ENCODE measurements around the gene CCDC201. TPM values are rescaled to one million over a fixed set of nuclear protein-coding genes. Genes with fewer than 3 reads are reported as not detected.
"Not testable (repeated sequence)": the region's sequence is repeated elsewhere in the genome, so short reads cannot be mapped to it uniquely, and the experiment has no call there.

The CCDC201 gene
- total RNA-seq, 2 donors from 2014 or later: not detected

GRCh38 chr7:45812946-45813345 lies 59.9 kb downstream of the CCDC201 start:
- DNase-seq (ENCODE audit: low spot score) (no peak), ATAC-seq (ENCODE audit: insufficient number of reproducible peaks, low FRiP score, low read depth) (no peak)
- no peak overlapping the region for H3K27ac ChIP-seq
- H3K36me3 ChIP-seq: no peaks in the 10 kb centered on the region
- H3K4me1 ChIP-seq (ENCODE audit: control insufficient read depth in 1 of 2, low read depth in 2 of 2): no peaks in the 10 kb centered on the region
- H3K9me3 ChIP-seq: no peaks in the 10 kb centered on the region
- no peaks in the 10 kb centered on the region for H3K27me3 ChIP-seq (replicated peaks; ENCODE audit: insufficient read depth)
- no peak overlapping the region for H3K4me3 ChIP-seq
- TF ChIP-seq, protein P1, sequence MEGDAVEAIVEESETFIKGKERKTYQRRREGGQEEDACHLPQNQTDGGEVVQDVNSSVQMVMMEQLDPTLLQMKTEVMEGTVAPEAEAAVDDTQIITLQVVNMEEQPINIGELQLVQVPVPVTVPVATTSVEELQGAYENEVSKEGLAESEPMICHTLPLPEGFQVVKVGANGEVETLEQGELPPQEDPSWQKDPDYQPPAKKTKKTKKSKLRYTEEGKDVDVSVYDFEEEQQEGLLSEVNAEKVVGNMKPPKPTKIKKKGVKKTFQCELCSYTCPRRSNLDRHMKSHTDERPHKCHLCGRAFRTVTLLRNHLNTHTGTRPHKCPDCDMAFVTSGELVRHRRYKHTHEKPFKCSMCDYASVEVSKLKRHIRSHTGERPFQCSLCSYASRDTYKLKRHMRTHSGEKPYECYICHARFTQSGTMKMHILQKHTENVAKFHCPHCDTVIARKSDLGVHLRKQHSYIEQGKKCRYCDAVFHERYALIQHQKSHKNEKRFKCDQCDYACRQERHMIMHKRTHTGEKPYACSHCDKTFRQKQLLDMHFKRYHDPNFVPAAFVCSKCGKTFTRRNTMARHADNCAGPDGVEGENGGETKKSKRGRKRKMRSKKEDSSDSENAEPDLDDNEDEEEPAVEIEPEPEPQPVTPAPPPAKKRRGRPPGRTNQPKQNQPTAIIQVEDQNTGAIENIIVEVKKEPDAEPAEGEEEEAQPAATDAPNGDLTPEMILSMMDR (IDR thresholded peaks at IDR 0.05): no peak

DNA sequence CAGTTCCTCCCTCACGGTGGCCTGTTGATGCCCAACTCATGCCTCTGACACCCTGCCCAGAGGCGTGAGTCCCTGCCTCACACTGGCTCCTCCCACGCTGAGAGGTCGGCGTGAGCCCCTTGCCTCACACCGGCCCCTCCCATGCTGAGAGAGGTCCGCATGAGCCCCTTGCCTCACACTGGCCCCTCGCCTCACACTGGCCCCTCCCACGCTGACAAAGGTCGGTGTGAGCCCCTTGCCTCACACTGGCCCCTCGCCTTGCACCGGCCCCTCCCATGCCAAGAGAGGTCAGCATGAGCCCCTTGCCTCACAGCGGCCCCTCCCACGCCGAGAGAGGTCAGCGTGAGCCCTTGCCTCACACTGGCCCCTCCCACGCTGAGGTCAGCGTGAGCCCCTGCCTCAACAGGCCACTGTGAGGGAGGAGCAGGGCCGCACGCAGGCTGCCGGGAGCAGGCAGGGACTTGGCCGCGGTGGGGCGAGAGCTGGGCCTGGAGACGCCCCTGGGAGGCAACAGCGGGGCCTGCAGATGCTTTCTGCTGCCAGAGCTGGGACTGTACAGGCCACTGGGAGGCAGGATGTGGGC lies 61.1 kb downstream of the CCDC201 start:
- DNase-seq (ENCODE audit: low spot score); ATAC-seq (ENCODE audit: insufficient number of reproducible peaks, low FRiP score, low read depth); H3K36me3 ChIP-seq; H3K4me1 ChIP-seq (ENCODE audit: control insufficient read depth in 1 of 2, low read depth in 2 of 2); H3K27ac ChIP-seq; H3K27me3 ChIP-seq (replicated peaks; ENCODE audit: insufficient read depth); H3K9me3 ChIP-seq; H3K4me3 ChIP-seq: not testable (repeated sequence)

DNA sequence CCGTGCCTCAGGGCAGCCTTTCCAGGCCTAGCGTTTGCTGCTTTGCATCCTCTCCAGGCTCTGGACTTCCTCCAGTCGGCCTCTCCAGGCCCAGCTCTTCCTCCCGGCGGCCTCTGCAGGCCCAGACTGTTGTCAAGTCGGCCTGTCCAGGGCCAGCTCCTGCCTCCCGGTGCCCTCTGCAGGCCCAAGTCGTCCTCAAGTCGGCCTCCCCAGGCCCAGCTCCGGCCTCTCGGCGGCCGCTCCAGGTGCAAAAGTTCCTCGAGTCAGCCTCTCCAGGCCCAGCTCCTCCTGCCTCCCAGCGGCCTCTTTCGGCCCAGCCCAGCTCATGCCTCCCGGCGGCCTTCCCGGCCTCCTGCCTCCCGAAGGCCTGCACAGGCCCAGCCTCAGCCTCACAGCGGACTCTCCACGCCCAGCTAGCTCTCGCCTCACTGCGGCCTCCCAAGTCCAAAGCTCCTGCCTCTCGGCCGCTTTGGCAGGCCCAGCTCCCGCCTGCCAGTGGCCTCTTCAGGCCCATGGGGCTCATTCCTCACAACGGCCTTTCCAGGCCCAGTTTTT lies 62.4 kb downstream of the CCDC201 start:
- H3K27ac ChIP-seq; DNase-seq (ENCODE audit: low spot score); H3K27me3 ChIP-seq (replicated peaks; ENCODE audit: insufficient read depth); H3K36me3 ChIP-seq; H3K4me1 ChIP-seq (ENCODE audit: control insufficient read depth in 1 of 2, low read depth in 2 of 2); H3K9me3 ChIP-seq; ATAC-seq (ENCODE audit: insufficient number of reproducible peaks, low FRiP score, low read depth); H3K4me3 ChIP-seq: not testable (repeated sequence)

Other genes with a start within 250 kb of the CCDC201 start
- not detected for gene IGFBP1, start 15.4 kb upstream of the CCDC201 start, total RNA-seq
- 1,000 to 10,000 TPM in 1 of 2 donors, 100 to 1,000 TPM in 1; 884 to 1,323 TPM for gene IGFBP3, start 48.2 kb upstream of the CCDC201 start, total RNA-seq

Measured in thoracic aorta (tissue), 2 donors.